Adipocyte (in vitro differentiated cells): ENCODE results near the gene FER.
"Not testable (repeated sequence)": the region's sequence is repeated elsewhere in the genome, so short reads cannot be mapped to it uniquely, and the experiment has no call there.

ENCODE experiments used
- DNase-seq: peaks from one replicate; pipeline ENCODE4 v3.0.0-alpha.2; 2015; ENCODE audit warnings: low read depth
- H3K27me3 ChIP-seq: replicated peaks from 2 replicates; pipeline ENCODE4 v1.7.0; 2013; ENCODE audit warnings: mild to moderate bottlenecking, low read length, moderate library complexity; ENCODE audit not compliant: control insufficient read depth, insufficient read depth
- H3K36me3 ChIP-seq: 2 replicates; pipeline ENCODE4 v1.7.0; 2013; ENCODE audit warnings: low read length, mild to moderate bottlenecking, moderate library complexity; ENCODE audit not compliant: control insufficient read depth, insufficient read depth, severe bottlenecking
- H3K4me1 ChIP-seq: 2 replicates; pipeline ENCODE4 v1.7.0; 2013; ENCODE audit warnings: mild to moderate bottlenecking, low read length, moderate library complexity; ENCODE audit not compliant: control insufficient read depth, insufficient read depth
- H3K4me3 ChIP-seq: 2 replicates; pipeline ENCODE4 v1.7.0; 2013; ENCODE audit warnings: mild to moderate bottlenecking, low read length, moderate library complexity
- H3K9ac ChIP-seq: 2 replicates; pipeline ENCODE4 v1.7.0; 2013; ENCODE audit warnings: mild to moderate bottlenecking, low read length, moderate library complexity
- H3K9me3 ChIP-seq: 2 replicates; pipeline ENCODE4 v1.7.0; 2013; ENCODE audit warnings: mild to moderate bottlenecking, low read length, moderate library complexity; ENCODE audit not compliant: control insufficient read depth

Gene FER

DNA sequence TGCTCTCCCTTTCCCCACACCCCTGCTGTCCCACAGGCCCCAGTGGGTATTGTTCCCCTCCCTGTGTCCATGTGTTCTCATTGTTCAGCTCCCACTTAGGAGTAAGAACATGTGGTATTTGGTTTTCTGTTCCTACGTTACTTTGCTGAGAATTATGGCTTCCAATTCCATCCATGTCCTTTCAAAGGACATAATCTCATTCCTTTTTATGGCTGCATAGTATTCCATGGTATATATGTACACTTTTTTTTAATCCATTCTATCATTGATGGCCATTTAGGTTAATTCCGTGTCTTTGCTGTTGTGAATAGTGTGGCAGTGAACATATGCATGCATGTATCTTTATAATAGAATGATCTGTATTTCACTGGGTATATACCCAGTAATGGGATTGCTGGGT is 25.6 kb downstream of the FER start:
- DNase-seq: no peak
- Histone ChIP-seq H3K27me3 (no peaks in the 10 kb centered on the region), H3K36me3 (peaks cover 10% of the 10 kb centered on the region), H3K4me3 (no peak overlapping the region), H3K9ac (no peak overlapping the region), H3K9me3 (no peaks in the 10 kb centered on the region), H3K4me1 (no peaks in the 10 kb centered on the region)

- not testable (repeated sequence) for H3K27me3 ChIP-seq, H3K9me3 ChIP-seq, H3K4me3 ChIP-seq, H3K4me1 ChIP-seq, H3K9ac ChIP-seq, DNase-seq
- peaks cover 10% of the 10 kb centered on the region for H3K36me3 ChIP-seq
Measured at GRCh38 chr5:108774079-108774478, 26.4 kb downstream of the FER start.

GRCh38 chr5:108777582-108777981 is 29.9 kb downstream of the FER start:
- H3K9ac ChIP-seq, DNase-seq, H3K4me1 ChIP-seq, H3K36me3 ChIP-seq, H3K27me3 ChIP-seq, H3K4me3 ChIP-seq, H3K9me3 ChIP-seq: not testable (repeated sequence)

- H3K9me3 ChIP-seq: not testable (repeated sequence)
Measured at GRCh38 chr5:108784577-108784976, 36.9 kb downstream of the FER start.

GRCh38 chr5:108786806-108787483 is 39.2 kb downstream of the FER start:
- no peak overlapping the region for H3K9ac ChIP-seq
- H3K36me3 ChIP-seq: peaks cover 15% of the 10 kb centered on the region
- DNase-seq: no peak
- H3K27me3 ChIP-seq: no peaks in the 10 kb centered on the region
- no peaks in the 10 kb centered on the region for H3K9me3 ChIP-seq
- no peak overlapping the region for H3K4me3 ChIP-seq
- peaks cover 7% of the 10 kb centered on the region for H3K4me1 ChIP-seq

More at GRCh38 chr5:108784577-108784976, 36.9 kb downstream of the FER start:
- not testable (repeated sequence) for H3K4me3 ChIP-seq, H3K27me3 ChIP-seq, DNase-seq, H3K9ac ChIP-seq
- Histone ChIP-seq H3K4me1 (peaks cover 13% of the 10 kb centered on the region), H3K36me3 (peaks cover 15% of the 10 kb centered on the region)

GRCh38 chr5:108788142-108788541 is 40.4 kb downstream of the FER start:
- Histone ChIP-seq H3K4me3 (no peak overlapping the region), H3K9ac (no peak overlapping the region), H3K36me3 (peaks cover 15% of the 10 kb centered on the region), H3K27me3 (no peaks in the 10 kb centered on the region), H3K4me1 (peaks cover 4% of the 10 kb centered on the region), H3K9me3 (no peaks in the 10 kb centered on the region)
- no peak for DNase-seq

- H3K4me1 ChIP-seq: peaks cover 6% of the 10 kb centered on the region
- H3K4me3 ChIP-seq: no peak overlapping the region
- no peaks in the 10 kb centered on the region for H3K9me3 ChIP-seq
- no peaks in the 10 kb centered on the region for H3K36me3 ChIP-seq
- H3K9ac ChIP-seq: no peak overlapping the region
- H3K27me3 ChIP-seq: no peaks in the 10 kb centered on the region
- no peak for DNase-seq
Measured at GRCh38 chr5:108793207-108793606, 45.5 kb downstream of the FER start.

DNA sequence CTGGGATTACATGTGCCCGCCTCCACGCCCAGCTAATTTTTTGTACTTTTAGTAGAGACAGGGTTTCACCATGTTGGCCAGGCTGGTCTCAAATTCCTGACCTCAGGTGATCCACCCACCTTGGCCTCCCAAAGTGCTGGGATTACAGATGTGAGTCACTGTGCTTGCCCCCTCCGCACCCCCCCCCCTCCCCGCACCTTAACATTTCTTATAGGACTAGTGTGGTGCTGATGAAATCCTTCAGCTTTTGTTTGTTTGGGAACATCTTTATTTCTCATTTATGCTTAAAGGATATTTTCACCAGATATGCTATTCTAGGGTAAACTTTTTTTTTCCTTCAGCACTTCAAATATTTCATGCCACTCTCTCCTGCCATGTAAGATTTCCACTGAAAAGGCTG is 46.7 kb downstream of the FER start:
- H3K4me3 ChIP-seq, H3K9ac ChIP-seq, H3K27me3 ChIP-seq, DNase-seq, H3K9me3 ChIP-seq, H3K4me1 ChIP-seq, H3K36me3 ChIP-seq: not testable (repeated sequence)

DNA sequence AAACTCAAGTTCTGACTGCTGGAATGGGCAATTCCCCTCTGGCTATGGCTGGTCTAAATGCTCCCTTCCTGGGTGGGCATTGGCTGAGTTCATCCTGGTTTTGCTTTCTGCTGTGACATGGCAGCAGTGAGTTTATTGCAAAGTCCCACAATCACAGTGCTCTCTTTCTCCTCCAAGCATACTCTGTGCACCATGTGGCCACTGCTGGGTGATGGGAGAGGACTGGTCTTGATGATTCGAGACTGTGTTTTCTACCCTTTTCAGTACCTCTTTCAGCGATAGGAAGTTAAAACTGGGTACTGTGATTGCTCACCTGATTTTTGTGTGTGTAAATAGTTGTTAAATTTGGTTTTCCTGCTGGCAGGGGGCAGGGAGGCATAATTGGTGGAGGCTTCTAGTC is 49.7 kb downstream of the FER start:
- no peaks in the 10 kb centered on the region for H3K9me3 ChIP-seq
- H3K4me1 ChIP-seq: peaks cover 13% of the 10 kb centered on the region
- no peaks in the 10 kb centered on the region for H3K27me3 ChIP-seq
- no peak overlapping the region for H3K9ac ChIP-seq
- DNase-seq: no peak
- no peak overlapping the region for H3K4me3 ChIP-seq
- H3K36me3 ChIP-seq: no peaks in the 10 kb centered on the region

GRCh38 chr5:108797986-108798385 is 50.3 kb downstream of the FER start:
- DNase-seq: no peak
- H3K27me3 ChIP-seq: no peaks in the 10 kb centered on the region
- H3K4me3 ChIP-seq: no peak overlapping the region
- H3K4me1 ChIP-seq: peaks cover 13% of the 10 kb centered on the region
- no peak overlapping the region for H3K9ac ChIP-seq
- H3K36me3 ChIP-seq: no peaks in the 10 kb centered on the region
- no peaks in the 10 kb centered on the region for H3K9me3 ChIP-seq

DNA sequence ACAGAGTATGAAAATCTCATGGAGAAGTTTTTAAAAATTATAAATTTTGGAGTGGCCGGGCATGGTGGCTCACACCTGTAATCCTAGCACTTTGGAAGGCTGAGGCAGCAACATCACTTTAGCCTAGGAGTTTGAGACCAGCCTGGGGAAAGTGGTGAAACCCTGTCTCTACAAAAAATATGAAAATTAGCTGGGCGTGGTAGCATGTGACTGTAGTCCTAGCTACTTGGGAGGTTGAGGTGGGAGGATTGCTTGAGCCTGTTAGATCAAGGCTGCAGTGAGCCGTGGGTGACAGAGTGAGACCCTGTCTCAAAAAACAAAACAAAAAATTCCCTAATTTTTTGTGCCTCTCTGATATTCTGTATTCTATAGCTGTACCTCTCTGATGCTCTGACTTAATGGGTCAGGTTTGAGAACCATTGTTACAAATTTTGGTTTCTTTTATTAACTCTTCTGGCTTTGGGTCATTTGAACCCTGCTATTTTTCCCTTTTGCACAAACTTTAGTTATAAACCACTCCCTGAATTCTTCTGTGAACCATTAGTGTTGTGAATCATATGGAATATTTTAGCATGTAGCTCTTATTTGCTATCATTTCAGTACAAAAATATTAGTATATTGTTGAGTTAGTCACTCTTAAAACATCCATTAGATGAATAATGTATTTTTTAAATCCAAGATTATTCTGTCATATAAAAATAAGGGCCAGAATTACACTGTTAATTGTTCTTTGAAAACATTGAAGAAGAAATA is 51.0 kb downstream of the FER start:
- peaks cover 5% of the 10 kb centered on the region for H3K9me3 ChIP-seq
- no peaks in the 10 kb centered on the region for H3K27me3 ChIP-seq
- DNase-seq: peak; percentile 15
- H3K36me3 ChIP-seq: no peaks in the 10 kb centered on the region
- H3K4me1 ChIP-seq: peaks cover 13% of the 10 kb centered on the region
- no peak overlapping the region for H3K9ac ChIP-seq
- no peak overlapping the region for H3K4me3 ChIP-seq
